Measurements from ENCODE around the gene CES2.
"Not testable (repeated sequence)": the region's sequence is repeated elsewhere in the genome, so short reads cannot be mapped to it uniquely, and the experiment has no call there.

Gene CES2

DNA sequence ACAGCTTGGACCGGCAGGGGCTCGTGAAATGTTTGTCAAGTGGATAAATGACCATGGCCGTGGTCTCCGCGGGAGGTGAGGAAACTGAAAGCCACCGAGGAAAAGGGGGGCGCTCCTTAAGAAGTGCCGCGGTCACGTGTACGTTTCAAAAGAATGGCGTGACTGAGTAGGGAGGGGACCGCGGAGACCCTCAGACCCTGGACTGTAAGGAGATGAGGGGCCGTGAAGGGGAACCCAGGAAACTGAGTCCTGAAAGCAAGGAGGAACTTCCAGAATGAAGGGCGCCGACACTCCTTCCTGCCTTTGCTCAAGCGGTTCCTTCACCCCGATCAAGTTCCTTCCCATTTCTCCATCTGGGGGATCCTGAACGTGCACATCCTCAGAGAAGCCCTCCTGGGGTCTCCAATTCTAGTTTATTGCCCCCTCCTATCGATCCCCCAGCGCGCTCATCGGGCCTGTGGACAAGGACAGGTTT, 440 bp upstream of the CES2 start:
- not testable (repeated sequence) for DNase-seq

DNA sequence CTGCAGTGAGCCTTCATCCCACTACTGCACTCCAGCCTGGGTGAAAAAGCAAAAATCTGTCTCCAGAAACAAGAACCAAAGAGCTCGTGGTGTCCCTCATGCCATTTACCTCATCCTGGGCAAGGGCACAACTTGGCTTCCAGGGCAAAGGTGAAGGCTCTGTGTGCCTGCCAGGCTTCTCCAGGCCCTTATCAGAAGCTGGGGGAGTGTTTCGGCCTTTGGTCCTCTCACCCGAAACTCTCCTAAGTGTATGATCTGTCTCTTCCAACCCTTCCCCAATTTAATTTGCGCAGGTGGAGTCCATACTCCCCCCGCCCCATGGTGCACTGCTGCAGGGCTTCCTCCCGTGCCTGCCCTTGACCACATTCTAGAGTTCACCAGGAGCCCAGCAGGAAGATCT, 1.1 kb downstream of the CES2 start:
- DNase-seq = no peak

DNA sequence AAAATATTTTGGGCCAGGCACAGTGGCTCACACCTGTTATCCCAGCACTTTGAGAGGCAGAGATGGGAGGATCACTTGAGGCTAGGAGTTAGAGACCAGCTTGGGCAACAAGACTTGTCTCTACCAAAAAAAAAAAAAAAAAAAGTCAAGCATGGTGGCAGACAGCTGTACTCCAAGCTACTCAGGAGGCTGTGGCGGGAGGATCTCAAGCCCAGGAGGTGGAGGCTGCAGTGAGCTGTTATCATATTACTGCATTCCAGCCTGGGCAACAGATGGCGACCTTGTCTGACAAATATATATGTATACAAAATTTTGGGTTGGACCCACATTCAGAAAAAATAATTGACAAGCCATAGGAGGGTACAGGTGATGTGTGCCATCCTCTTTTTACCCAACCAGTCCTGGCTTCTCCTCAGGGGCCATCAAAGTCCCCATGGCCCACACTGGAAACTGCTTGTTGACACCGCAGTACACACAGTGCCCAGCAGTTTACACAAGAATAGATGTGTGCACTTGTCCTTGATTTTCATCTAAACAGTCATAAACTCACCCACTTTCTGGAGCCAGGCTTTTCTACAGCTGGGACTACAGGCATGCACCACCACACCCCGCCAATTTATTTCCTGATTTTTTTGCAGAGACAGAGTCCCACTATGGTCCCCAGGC, 1.7 kb downstream of the CES2 start:
- DNase-seq = no peak

DNA sequence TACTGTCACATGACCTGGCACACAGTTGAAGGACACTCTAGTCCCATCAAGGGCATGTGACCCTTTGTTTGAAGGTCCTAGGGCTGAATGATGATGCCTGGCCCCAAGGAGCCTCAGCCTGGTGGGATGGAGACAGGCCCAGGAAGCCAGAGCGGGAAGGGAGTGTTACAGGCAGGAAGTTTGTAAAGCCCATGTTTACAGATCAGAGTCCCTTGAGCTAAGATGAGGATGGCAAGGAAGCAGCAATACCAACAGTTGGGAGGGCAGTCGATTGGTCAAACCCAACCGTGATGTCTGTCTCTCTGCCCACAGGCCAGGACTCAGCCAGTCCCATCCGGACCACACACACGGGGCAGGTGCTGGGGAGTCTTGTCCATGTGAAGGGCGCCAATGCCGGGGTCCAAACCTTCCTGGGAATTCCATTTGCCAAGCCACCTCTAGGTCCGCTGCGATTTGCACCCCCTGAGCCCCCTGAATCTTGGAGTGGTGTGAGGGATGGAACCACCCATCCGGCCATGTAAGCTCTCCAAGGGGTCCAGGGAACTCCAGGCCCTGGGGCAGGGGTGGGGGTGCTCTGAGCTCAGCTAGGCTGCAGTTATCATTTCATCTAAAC, 2.5 kb downstream of the CES2 start:
- no peak for DNase-seq

DNA sequence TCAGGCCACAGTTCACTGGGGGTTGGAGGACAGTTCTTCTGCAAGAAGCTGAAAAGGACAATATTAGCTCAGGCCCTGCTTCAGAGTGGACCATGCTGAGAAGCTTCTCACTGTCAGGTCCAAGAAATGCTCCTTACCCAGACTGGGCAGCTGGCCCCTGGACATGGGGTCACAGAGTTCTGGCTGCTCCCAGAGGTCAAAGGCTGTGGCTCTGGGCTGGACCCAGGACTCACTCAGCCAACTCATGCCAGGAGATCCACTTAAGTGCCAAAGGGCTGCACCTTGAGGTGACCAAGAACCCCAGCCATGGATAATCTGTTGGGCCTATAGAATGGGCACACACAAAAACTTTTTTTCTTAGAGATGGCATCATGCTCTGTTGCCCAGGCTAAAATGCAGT, 4.0 kb downstream of the CES2 start:
- no peak for DNase-seq

DNA sequence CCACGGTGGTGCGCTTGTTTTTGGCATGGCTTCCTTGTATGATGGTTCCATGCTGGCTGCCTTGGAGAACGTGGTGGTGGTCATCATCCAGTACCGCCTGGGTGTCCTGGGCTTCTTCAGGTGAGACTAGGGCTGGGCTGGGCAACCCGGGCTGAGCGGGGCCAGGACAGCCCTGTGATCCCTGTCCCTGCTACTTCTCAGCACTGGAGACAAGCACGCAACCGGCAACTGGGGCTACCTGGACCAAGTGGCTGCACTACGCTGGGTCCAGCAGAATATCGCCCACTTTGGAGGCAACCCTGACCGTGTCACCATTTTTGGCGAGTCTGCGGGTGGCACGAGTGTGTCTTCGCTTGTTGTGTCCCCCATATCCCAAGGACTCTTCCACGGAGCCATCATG, 4.9 kb downstream of the CES2 start:
- DNase-seq = no peak

DNA sequence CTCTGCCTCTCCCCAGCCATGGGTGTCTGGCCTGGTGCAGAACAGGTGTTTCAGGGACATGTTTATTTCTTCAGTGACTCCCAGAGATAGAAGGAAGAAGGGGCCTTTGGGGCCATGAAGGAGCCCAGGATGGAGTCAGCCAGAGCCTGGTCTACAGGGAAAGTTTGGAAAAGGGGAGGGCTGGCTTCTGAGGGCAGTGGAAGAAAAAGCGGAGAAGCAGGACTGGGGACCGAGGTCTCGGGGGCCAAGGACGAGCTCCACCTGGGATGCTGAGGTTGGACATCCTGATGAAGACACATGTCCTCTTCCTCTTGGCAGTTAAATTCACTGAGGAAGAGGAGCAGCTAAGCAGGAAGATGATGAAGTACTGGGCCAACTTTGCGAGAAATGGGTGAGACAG, 7.7 kb downstream of the CES2 start:
- DNase-seq = no peak

DNA sequence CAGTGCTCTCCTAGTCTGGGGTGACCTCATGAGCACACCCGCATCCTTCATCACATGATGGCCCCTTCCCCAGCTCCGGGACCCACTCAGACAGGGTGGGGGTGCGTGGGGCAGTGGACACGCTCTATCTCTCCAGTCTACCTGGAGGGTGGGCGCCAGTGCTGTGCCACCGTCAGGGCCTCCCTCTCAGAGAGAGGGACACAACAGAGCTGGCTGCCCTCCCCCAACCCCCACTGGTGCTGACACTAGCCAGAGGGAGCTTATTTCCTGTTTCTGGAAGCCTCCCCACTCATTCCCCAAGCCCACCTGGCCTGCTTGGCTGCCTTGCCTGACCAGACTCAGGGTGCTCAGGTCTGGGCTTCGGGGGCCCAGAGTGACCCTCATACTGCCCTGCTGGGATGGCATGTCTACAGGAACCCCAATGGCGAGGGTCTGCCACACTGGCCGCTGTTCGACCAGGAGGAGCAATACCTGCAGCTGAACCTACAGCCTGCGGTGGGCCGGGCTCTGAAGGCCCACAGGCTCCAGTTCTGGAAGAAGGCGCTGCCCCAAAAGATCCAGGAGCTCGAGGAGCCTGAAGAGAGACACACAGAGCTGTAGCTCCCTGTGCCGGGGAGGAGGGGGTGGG, 8.2 kb downstream of the CES2 start:
- no peak for DNase-seq

DNA sequence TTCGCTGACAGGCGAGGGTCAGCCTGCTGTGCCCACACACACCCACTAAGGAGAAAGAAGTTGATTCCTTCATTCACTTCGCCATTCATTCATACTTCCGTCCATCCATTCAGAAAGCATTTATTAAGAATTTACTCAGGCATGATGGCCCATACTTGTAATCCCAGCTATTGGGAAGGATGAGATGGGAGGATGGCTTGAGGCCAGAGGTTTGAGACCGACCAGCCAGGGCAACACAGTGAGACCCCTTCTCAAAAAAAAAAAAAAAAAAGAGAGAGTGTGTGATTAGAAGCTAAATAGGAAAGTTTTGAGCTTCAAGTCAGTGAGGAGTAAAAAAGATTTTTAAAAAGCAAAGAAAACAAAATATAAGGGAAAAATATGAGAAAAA, 8.7 kb downstream of the CES2 start:
- DNase-seq = no peak

DNA sequence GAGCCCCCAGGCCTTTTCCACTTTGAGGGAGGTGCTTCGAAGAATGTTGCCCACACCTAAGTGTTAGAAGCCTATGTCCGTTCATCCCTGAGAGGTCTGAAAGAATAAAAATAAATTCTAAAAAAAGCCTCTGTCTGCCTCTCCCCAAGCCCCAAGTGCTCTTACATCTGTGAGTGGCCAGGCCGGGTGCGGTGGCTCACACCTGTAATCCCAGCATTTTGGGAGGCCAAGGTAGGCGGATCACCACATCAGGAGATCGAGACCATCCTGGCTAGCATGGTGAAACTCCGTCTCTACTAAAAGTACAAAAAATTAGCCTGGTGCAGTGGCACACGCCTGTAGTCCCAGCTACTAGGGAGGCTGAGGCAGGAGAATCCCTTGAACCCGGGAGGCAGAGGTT, 9.7 kb downstream of the CES2 start:
- not testable (repeated sequence) for DNase-seq

DNA sequence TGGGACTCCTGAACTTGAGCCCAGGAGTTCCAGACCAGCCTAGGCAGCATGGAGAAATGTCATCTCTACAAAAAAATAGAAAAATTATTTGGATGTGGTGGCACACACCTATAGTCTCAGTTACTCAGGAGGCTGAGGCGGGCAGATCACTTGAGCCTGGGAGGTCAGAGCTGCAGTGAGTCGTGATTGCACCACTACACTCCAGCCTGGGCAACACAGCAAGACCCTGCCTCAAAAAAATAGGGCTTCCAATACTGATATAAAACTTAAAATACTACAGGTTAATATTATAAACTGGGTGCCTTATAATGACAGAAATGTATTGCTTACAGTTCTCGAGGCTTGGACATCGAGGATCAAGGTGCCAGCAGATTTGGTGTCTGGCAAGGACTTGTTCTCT, 10.6 kb downstream of the CES2 start:
- DNase-seq = no peak

DNA sequence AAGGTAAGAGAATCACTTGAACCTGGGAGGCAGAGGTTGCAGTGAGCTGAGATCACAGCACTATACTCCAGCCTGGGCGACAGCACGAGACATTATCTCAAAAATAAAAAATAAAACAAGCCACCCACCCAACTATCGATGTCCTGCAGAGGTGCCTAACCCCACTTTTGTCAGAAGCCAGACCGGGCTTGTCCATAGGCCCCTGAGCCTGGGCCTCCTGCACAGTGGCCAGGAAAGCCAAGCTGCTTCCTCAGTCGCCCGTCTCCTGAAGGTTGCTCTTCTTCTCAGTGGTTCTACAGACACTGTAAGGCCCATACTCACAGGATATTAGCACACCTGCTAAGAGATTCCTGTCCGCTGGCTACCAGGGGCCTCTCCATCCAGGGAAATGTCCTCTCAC, 11.2 kb downstream of the CES2 start:
- DNase-seq = no peak

DNA sequence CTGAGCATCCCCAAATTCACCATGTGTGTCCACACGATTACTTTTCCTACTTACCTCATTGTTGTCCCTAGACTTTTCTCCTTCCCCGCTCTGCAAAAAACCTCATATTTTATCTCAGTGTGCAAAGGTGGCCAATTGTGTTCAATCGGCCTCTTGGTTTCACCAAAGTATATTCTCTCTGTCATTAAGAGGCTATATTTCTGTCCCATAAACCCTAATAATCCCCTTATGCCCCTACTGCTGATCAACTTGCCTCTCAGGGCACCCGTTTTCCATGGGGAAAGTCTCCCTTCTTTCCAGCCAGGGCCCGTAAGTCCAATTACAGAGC, 11.6 kb downstream of the CES2 start:
- DNase-seq = no peak

DNA sequence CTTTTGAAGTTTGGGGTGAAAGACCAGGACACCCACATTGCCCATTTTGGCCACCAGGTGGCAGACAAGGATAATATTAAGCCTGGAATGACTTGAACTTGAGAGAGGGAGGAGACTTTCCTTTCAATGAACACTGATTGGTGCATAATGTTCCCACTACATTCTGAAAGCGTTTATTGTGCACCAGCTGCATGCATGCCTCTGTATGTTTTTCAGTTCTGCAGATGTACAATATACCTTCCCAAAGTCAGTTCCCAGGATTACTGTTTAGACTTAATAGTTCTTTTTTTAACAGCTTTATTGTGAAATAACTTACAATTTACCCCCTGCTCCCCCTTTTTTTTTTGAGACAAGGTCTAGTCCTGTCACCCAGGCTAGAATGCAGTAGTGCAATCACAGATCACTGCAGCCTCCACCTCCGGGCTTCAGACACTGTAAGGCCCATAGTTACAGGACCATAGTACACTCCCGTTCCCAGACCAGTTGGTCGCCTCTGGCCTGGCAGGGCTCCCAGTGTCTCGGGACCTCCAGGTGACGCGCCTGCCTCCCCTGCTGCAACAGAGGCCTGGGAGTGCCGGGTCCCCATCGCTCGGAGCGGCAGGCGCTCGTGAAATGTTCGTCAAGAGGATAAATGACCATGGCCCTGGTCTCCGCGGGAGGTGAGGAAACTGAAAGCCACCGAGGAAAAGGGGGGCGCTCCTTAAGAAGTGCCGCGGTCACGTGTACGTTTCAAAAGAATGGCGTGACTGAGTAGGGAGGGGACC, 12.2 kb downstream of the CES2 start:
- peak; percentile 56 to 82 (median 70) for DNase-seq

DNA sequence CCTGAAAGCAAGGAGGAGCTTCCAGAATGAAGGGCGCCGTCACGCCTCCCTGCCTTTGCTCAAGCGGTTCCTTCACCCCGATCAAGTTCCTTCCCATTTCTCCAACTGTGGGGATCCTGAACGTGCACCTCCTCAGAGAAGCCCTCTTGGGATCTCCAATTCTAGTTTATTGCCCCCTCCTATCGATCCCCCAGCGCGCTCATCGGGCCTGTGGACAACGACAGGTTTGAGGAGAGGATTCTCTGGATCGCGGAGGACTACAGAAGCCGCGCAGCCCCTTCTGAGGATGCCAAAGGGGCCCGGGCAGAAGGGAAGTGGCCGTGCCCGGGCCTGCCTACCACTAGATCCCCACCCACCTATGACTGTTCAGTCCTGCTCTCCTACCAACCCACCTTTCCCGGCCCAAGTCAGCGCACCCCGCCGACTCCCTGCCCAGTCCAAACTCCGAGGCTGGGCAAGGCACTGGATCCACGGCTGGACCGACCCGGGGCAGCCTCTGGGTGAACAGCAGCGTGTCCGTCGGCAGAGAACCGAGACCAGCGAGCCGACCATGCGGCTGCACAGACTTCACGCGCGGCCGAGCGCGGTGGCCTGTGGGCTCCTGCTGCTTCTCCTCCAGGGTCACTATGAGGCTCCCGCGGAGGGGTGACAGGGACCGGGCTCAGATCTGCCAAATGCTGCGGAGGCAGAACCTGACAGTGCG, 13.0 kb downstream of the CES2 start:
- no peak for DNase-seq

DNA sequence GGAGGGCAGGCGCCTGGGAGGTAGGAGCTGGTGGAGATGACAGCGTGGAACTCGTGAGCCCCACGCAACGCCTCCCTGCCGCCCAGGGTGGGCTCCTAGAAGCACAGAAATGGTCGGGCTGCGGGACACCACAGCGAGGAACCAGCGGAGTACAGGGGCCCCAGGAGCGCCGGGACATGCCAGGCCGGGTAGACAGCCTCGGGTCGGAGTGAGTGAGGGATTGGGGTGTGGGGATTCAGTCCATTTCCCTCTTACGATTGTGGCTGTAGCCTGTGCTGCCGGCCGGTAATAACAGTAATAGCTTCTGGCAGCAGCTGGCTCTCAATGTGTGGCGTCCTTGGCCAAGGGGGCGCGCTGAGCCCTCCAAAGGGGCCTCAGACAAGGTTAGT, 13.5 kb downstream of the CES2 start:
- no peak for DNase-seq

DNA sequence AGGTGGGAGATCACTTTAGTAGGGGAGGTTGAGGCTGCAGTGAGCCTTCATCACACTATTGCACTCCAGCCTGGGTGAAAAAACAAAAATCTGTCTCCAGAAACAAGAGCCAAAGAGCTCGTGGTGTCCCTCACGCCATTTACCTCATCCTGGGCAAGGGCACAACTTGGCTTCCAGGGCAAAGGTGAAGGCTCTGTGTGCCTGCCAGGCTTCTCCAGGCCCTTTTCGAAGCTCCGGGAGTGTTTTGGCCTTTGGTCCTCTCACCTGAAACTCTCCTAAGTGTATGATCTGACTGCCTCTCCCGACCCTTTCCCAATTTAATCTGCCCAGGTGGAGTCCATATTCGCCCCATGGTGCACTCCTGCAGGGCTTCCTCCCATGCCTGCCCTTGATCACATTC, 14.2 kb downstream of the CES2 start:
- DNase-seq = no peak

DNA sequence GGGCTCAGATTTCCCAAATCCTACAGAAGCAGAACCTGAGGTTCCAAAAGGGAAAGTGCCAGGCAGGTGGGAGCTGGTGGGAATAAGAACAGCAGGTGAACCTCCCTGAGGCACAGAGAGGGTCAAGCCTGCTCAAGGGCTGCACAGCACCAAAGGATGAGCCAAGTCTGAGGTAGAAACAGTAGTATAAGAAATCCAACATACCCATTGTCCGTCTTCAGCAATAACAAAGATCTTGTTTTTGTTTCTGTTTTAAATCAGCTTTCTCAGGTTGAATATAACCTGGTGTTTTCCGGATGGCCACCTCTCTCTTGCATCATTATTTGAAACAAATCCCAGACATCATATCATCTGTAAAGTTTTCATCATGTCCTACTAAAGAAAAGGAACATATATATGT, 15.1 kb downstream of the CES2 start:
- no peak for DNase-seq

DNA sequence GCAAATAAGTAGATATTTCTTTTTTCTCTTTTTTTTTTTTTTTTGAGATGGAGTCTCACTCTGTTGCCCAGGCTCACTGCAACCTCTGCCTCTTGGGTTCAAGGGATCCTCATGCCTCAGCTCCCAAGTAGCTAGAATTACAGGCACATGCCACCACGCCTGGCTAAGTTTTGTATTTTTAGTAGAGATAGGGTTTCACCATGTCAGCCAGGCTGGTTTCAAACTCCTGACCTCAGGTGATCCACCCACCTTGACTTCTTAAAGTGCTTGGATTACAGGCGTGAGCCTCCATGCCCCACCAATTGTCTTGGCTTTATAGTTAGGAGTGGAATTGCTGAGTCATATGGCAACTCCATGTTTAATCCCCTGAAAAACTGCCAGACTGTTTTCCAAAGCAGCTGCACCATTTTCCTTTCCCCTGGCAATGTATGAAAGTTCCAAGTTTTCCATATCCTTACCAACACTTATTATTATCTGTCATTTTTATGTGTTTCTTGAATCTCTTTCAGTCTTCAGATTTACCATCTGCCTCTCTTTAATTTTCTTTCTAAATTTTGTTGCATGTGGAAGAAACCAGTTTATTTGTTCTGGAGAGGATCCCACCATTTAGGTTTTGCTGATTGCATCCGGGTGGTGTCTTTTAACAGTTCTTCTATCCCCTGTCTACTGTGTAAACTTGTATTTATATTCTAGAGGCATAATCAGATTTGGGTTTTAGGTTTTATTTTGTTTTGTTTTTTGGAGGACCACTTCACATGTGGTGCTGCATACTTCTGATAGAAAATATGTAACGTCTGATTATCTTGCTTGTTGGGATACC, 15.9 kb downstream of the CES2 start:
- no peak for DNase-seq

DNA sequence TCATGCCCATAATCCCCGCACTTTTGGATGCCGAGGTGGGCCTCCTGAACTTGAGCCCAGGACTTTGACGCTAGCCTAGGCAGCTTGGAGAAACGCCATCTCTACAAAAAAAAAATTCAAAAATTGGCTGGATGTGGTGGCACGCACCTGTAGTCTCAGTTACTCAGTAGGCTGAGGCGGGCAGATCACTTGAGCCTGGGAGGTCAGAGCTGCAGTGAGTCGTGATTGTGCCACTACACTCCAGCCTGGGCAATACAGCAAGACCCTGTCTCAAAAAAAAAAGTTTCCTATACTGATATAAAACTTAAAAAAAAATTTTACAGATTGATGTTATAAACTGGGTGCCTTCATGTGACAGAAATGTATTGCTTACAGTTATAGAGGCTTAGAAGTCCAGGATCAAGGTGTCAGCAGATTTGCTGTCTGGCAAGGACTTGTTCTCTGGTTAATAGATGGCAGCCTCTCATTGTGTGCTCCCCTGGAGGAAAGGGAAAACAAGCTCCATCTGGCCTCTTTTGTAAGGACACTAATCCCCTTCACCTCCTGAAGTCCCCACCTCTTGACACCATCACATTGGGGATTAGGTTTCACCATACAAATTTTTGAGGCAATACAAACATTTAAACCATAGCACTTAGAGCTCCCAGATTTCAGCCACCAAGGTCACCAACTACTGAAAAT, 17.3 kb downstream of the CES2 start:
- no peak for DNase-seq

DNA sequence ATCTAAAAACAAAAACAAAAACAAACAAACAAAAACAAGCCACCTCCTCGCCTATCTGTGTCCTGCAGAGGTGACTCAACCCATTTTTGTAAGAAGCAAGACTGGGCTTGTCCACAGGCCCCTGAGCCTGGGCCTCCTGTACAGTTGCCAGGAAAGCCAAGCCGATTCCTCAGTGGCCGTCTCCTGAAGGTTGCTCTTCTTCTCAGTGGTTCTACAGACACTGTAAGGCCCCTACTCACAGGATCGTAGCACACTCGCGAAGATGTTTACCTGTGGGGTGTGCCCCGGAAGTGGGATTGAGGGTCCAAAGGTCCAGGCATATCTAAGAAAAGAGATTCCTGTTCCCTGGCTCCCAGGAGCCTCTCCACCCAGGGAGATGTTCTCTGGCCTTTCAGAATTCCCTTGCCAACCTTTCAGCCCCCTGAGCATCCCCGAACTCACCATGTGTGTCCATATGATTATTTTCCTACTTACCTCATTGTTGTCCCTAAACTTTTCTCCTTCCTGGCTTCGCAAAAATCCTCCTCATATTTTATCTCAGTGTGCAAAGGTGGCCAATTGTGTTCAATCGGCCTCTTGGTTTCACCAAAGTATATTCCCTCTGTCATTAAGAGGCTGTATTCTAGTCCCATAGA, 18.3 kb downstream of the CES2 start:
- no peak for DNase-seq
